Epithelial cell of esophagus (primary cell): ENCODE measurements around the gene TXNDC2.

Source experiments
- DNase-seq: peaks from one replicate; pipeline ENCODE4 v3.0.0; 2010; ENCODE audit warnings: low read depth
- H3K4me3 ChIP-seq: 2 replicates; pipeline ENCODE4 v1.5.1; 2011; ENCODE audit warnings: mild to moderate bottlenecking, low read length, control low read depth
- TF ChIP-seq, protein P1 (sequence below): IDR thresholded peaks from 2 replicates; pipeline ENCODE4 v1.5.1; 2011; ENCODE audit warnings: low read depth, mild to moderate bottlenecking, low read length, control low read depth, inconsistent platforms; ENCODE audit not compliant: insufficient read depth; ENCODE audit errors: missing control alignments

TXNDC2 gene

DNA sequence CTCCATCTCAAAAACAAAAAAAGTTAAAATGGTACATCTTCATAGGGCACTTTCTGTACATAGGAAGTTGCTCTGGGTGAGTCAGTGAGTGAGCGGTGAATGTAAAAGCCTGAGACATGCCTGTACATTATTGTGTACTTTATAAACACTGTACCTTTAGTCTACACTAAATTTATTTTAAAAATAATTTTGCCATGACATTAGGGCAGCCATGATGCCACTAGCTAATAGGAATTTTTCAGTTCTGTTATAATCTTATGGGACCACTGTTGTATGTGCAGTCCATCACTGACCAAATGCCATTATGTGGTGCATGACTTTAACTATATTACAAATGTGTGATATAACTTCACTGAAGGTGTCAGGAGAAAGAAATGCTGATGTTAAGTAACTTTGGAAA, 11.0 kb upstream of the TXNDC2 start:
- TF ChIP-seq, protein P1, sequence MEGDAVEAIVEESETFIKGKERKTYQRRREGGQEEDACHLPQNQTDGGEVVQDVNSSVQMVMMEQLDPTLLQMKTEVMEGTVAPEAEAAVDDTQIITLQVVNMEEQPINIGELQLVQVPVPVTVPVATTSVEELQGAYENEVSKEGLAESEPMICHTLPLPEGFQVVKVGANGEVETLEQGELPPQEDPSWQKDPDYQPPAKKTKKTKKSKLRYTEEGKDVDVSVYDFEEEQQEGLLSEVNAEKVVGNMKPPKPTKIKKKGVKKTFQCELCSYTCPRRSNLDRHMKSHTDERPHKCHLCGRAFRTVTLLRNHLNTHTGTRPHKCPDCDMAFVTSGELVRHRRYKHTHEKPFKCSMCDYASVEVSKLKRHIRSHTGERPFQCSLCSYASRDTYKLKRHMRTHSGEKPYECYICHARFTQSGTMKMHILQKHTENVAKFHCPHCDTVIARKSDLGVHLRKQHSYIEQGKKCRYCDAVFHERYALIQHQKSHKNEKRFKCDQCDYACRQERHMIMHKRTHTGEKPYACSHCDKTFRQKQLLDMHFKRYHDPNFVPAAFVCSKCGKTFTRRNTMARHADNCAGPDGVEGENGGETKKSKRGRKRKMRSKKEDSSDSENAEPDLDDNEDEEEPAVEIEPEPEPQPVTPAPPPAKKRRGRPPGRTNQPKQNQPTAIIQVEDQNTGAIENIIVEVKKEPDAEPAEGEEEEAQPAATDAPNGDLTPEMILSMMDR: no peak
- DNase-seq: peak; percentile 80
- H3K4me3 ChIP-seq: no peak overlapping the region

DNA sequence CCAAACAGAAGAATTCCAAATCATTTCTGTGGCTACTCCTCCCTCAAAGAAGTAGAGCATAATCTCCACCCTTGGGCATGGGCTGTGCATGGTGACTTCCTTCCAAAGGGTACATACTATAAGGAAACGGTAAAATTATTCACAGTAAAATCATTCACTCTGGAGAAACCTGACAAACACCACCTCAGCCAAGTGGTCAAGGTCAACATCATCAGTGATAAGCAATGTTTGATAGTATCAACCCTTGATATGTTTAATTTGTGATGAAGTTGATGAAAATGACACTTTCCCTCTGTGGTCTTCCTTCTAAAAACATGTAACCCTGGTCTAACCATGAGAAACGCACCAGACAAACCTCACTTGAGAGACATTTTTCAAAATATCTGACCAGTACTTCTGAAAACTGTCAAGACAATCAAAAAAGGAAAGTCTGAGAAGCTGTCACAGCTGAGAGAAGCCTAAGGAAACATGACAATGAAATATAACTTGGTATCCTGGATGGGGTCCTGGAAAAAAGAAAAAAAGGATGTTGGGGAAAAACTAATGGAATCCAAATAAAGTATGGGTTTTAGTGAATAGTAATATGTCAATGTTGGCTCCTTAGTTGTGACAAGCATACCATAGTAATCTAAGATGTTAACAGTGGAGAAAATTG, 9.4 kb upstream of the TXNDC2 start:
- TF ChIP-seq, protein P1: no peak
- H3K4me3 ChIP-seq: no peak overlapping the region
- DNase-seq: no peak

DNA sequence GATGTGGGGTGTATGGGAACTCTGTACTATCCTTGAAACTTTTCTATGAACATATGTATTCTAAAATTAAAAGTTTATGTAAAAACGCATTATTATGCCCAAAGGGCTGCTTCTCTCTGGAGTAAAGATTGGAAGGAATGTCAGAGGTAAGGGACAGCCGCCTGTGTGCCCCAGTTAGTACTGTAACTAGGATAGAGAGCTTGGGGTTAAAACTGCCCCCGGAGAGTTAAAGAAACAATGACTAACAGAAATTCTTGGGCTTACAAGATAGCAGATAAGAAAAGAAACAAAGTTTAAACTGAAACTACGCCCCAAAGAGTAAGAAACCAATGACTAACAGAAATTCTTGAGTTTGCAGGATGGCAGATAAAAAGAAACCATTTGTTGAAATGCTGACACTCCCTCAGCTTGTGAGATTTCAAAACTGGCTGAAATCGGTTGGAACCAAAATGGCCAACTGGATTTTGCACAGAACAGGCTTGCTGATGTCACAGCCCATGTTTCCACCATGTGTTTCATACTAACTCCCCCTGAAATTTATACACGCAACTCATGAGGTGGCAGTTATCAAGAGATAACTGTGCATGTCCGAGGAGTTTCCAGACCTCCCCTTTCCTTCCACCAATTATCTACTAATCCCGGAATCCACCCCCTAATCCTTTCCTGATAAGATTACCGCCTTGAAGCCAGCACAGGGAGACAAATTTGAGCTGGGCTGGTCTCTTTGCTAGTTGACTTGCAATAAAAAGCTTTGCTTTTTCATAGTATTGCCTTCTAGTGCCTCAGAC, 8.7 kb upstream of the TXNDC2 start:
- H3K4me3 ChIP-seq: no peak overlapping the region
- TF ChIP-seq, protein P1: no peak
- peak; percentile 57 for DNase-seq

DNA sequence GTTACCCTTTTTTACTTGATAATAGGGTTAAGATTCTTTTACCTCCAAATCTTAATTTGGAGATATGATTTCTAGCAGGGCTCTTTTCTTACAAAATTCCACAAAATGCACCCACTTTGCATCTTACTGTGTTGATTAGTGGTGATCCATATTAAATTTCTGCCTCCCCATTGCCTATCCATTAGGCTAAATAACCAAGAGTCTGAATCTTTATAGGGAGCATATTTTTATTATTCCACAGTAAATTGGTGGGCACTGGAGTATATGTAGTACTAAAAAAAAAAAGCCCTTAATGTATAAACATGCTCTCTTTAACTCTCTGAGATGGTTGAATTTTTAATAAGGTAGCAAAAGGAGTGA, 8.1 kb upstream of the TXNDC2 start:
- no peak overlapping the region for H3K4me3 ChIP-seq
- TF ChIP-seq, protein P1: no peak
- no peak for DNase-seq

DNA sequence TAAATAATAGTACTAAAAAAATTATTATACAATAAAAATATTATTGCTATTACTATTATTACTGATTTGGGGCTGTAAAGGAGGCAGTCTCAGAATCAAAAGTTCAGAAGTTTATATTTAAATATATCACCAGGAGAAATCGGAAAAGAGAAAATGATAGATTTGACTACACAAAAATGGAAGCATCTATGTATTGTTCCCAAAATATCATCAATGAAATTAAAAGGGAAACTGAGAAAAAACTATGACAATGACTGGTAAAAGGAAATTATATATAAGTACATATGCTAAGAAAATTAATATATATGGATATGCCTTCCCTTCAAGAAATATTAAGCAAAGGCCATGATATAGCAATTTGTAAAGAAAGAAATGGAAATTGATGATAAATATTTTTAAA, 7.7 kb upstream of the TXNDC2 start:
- no peak for DNase-seq
- no peak overlapping the region for H3K4me3 ChIP-seq
- TF ChIP-seq, protein P1: no peak

DNA sequence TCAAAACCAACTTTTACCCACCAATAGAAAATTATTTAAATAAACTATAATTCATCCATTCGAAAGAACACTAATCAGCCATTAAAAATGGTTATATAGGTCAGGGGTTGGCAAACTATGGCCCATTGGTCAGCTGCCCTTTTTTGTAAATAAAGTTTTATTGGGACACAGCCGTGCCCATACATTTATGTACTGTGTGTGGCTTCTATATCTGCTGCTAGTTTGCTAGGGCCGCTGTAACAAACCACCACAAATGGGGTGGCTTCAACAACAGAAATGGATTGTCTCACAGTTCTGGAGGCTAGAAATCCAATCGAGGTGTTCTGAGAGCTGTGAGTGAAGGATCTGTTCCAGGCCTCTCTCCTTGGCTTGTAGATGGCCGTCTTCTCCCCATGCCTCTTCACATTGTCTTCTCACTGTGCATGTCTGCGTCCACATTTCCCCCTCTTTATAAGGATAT, 7.0 kb upstream of the TXNDC2 start:
- no peak for DNase-seq
- no peak overlapping the region for H3K4me3 ChIP-seq
- TF ChIP-seq, protein P1: no peak
